Stimulated activated memory B cell treated with anti-CD40 and anti-IgM and Interleukin-4, amounts not matched to agents 10 μg/mL and 1 μg/mL and 100 μg/mL, for 72 hours (primary cell): ENCODE data around the gene MAGEB17.

Experiments used
- ATAC-seq: fragments of 150-1000 bp; cut with Tn5 transposase; 2 replicates; pipeline ENCODE4 v1.10.0; 2021
- H3K27ac Mint-ChIP-seq: one replicate; pipeline ENCODE4 v1.8.0; 2022; ENCODE audit warnings: mild to moderate bottlenecking, mixed read lengths
- H3K27me3 Mint-ChIP-seq: one replicate; pipeline ENCODE4 v1.8.0; 2022; ENCODE audit warnings: mixed read lengths
- H3K36me3 Mint-ChIP-seq: one replicate; pipeline ENCODE4 v1.8.0; 2022; ENCODE audit warnings: mixed read lengths
- H3K4me1 Mint-ChIP-seq: one replicate; pipeline ENCODE4 v1.8.0; 2022; ENCODE audit warnings: mixed read lengths
- H3K4me3 Mint-ChIP-seq: one replicate; pipeline ENCODE4 v1.8.0; 2022; ENCODE audit warnings: mild to moderate bottlenecking, moderate library complexity, mixed read lengths
- H3K9me3 Mint-ChIP-seq: one replicate; pipeline ENCODE4 v1.8.0; 2022; ENCODE audit warnings: mixed read lengths

MAGEB17 gene, protein sequence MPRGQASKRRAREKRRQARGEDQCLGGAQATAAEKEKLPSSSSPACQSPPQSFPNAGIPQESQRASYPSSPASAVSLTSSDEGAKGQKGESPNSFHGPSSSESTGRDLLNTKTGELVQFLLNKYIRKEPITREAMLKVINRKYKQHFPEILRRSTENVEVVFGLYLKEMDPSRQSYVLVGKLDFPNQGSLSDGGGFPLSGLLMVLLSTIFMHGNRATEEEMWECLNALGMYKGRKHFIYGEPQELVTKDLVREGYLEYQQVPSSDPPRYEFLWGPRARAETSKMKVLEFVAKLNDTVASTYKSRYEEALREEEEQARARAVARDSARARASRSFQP

DNA sequence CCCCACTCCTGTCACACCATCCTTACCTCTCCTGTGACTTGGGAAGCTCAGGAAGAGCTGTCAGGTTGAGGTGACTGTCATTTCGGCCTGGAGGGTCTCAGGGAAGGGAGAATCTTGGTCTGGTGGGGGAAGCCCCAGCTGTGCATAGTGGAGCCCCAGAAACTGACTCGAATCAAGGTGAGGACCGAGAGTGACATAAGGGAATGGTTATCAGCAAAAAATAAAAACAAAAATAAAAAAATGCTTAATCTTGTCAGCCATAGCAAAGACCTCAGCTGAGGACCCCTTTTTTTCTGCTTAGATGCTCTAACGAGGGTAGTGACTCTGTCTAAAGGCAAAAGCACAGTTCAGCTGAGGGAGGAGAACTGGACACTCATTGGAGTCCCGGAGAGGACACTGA is at the start of gene MAGEB17:
MAGEB17 (plus strand) TSS at position 301 of the 400 bp plus-strand sequence. CDS start 2,902 bp downstream, outside the sequence.
- H3K4me3 Mint-ChIP-seq = no peak within 1 kb of the TSS
- peaks cover 23% of the 10 kb centered on the region for H3K27me3 Mint-ChIP-seq
- no peaks in the 10 kb centered on the region for H3K9me3 Mint-ChIP-seq
- no peak within 1 kb of the TSS for H3K27ac Mint-ChIP-seq
- no peak for ATAC-seq
- no peaks in the 10 kb centered on the region for H3K4me1 Mint-ChIP-seq
- no peaks in the 10 kb centered on the region for H3K36me3 Mint-ChIP-seq

DNA sequence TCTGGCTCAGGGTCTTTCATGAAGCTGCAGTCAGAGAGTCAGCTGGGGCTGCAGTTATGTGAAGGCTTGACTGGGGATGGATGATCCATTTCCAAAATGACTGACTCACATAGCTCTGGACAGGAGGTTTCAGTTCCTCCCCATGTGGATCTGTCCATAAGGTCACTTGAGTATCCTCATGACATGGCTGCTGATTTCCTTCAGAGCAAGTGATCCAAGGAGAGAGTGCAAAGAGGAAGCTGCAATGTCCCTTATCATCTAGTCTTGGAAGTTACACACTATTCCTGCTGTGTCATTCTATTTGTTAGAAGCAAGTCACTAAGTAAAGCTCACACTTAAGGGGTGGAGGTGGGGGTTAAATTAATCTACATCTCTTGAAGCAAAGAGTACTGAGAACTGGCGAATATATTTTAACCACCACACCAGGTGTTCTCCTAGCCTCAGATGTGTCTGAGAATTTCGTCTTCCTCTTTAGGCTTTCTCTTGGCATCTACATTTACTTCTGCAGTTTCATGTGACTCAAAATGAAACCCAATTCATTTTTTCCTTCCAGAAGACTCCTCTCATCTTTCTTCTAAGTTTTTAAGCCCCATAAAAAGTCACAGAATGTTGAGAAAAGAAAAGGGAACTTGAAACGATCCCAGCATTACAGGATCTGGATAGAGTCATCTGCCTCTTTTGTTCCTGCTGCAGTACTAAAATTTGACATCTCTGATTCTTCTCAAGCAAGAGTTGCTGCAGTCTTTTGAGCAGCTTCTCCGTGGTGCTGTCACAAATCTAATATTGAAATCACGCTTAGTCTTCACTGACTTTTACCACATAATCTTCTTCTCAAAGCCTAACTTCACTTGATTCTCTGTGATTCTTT is 47.7 kb upstream of the MAGEB17 start:
- no peaks in the 10 kb centered on the region for H3K27me3 Mint-ChIP-seq
- ATAC-seq = peak; percentile 94
- peaks cover 29% of the 10 kb centered on the region for H3K4me1 Mint-ChIP-seq
- peak overlapping the region; percentile 72 for H3K27ac Mint-ChIP-seq
- no peaks in the 10 kb centered on the region for H3K36me3 Mint-ChIP-seq
- peak overlapping the region; percentile 17 for H3K4me3 Mint-ChIP-seq
- peaks cover 4% of the 10 kb centered on the region for H3K9me3 Mint-ChIP-seq

DNA sequence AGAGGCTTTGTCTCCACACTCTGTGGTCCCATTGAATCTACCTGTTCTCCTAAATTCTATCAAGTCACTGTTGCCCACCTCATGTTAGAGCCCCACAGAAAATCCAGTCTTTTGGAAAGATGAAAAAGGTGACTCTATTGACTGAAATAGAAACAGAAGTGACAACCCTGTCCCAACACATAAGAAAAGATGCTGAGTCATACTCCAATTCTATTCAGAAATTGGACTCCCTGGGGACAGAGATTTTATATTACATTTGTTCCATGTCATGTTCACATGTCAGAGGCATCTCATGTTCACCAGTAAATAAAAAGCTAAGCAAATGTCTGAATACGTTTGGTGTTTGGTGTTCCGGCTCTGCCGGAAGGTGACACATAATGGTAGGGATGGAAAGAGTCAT is 46.9 kb upstream of the MAGEB17 start:
- no peak overlapping the region for H3K4me3 Mint-ChIP-seq

DNA sequence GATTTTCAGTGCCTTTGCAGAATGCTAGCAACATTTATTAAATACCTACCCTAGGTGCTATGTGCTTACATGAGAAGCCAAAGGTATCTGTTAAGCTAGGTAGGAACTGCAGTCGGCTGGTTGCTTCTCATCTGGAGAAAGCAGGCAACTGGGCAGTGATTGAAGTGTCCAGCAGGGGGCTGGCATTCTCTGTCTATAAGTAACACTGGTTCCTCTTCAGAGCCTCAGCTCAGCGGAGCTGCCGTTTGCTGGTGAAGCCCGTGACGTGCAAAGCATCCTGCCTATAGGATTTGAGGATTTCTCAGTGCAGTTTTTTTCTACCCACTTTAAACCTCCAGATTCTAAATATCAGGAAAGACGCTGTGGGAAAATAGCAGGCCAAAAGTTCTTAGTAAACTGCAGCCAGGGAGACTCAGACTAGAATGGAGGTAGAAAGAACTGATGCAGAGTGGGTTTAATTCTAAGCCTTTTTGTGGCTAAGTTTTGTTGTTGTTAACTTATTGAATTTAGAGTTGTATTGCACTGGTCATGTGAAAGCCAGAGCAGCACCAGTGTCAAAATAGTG is 44.0 kb upstream of the MAGEB17 start, which contains the start of gene GRPR:
GRPR (plus strand) TSS at position 344 of the 565 bp plus-strand sequence. CDS start 389 bp downstream, outside the sequence.
- Mint-ChIP-seq H3K27ac (no peak within 1 kb of the TSS), H3K4me1 (peaks cover 24% of the 10 kb centered on the region), H3K27me3 (no peaks in the 10 kb centered on the region), H3K4me3 (no peak within 1 kb of the TSS), H3K36me3 (no peaks in the 10 kb centered on the region), H3K9me3 (peaks cover 4% of the 10 kb centered on the region)
- ATAC-seq = peak; percentile 90

More for the DNA sequence above, 46.9 kb upstream of the MAGEB17 start:
- peaks cover 24% of the 10 kb centered on the region for H3K4me1 Mint-ChIP-seq
- H3K27me3 Mint-ChIP-seq = no peaks in the 10 kb centered on the region
- peaks cover 4% of the 10 kb centered on the region for H3K9me3 Mint-ChIP-seq
- H3K27ac Mint-ChIP-seq = peak overlapping the region; percentile 72
- no peaks in the 10 kb centered on the region for H3K36me3 Mint-ChIP-seq
- ATAC-seq = no peak

DNA sequence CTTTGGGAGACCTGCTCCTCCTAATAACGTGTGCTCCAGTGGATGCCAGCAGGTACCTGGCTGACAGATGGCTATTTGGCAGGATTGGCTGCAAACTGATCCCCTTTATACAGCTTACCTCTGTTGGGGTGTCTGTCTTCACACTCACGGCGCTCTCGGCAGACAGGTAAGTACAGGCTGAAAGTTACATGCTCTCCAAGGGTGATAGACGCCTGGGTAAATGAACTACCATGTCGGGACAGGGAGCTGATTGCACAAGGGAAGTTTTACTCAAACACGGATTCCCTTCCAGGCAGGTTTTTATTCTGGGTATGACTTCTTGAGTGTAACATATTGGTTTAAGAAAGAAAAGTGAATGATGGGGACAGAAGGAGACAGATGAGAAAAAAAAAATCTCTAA is 43.1 kb upstream of the MAGEB17 start:
- no peak overlapping the region for H3K27ac Mint-ChIP-seq
- no peak overlapping the region for H3K4me3 Mint-ChIP-seq
- H3K36me3 Mint-ChIP-seq = no peaks in the 10 kb centered on the region
- peaks cover 19% of the 10 kb centered on the region for H3K4me1 Mint-ChIP-seq
- ATAC-seq = no peak
- peaks cover under 1% of the 10 kb centered on the region for H3K9me3 Mint-ChIP-seq
- no peaks in the 10 kb centered on the region for H3K27me3 Mint-ChIP-seq

DNA sequence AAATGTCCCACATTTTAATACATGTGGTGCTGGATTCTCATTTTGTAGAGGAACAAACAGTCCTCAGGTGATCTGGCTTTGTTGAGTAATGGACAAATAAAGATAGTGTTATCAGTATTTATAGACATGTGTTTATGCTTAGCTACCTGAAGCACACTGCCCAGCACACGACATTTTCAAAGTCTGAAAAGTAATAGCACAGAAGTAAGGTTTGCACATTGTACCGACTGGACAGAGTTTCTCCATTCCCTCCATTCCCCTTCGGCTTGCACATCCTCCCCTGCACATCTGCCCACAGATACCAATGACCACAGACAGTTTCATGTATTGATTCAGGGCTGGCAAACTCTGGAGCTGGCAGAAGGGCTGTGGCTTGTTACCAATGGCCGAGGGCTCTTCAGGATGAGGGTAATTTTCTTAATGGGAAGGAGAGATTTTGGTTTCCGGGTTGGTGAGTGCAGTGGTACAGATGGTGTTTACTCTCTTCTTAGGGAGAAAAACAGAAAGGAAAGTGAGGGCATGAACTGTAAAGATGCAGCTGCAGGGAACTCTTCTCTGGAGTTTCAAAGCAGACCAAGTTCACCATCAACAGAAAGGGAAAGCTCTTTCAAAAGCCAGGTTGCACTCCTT is 41.6 kb upstream of the MAGEB17 start:
- no peaks in the 10 kb centered on the region for H3K9me3 Mint-ChIP-seq
- no peaks in the 10 kb centered on the region for H3K27me3 Mint-ChIP-seq
- H3K4me1 Mint-ChIP-seq = peaks cover 6% of the 10 kb centered on the region
- no peaks in the 10 kb centered on the region for H3K36me3 Mint-ChIP-seq
- no peak overlapping the region for H3K27ac Mint-ChIP-seq
- no peak for ATAC-seq
- no peak overlapping the region for H3K4me3 Mint-ChIP-seq

DNA sequence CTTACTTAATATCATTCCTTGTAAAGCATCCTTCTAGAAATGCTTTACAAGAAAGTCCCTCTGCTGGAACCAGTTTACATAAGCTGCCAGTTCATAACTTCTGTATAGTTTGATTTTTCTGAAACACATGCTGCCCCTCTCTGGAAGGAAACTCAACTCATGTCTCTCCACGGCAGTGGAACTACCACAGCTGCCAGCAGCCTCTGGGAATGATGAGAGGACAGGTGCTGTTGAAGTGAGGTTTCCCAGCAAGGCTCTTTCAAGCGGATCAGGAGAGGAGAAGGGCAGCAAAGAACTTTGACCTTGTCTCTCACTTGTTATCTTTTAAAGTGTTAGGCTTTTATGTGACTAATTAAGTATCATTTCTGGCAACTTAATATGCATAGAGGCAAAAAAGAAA is 36.6 kb upstream of the MAGEB17 start:
- H3K4me1 Mint-ChIP-seq = no peaks in the 10 kb centered on the region
- no peak overlapping the region for H3K4me3 Mint-ChIP-seq

DNA sequence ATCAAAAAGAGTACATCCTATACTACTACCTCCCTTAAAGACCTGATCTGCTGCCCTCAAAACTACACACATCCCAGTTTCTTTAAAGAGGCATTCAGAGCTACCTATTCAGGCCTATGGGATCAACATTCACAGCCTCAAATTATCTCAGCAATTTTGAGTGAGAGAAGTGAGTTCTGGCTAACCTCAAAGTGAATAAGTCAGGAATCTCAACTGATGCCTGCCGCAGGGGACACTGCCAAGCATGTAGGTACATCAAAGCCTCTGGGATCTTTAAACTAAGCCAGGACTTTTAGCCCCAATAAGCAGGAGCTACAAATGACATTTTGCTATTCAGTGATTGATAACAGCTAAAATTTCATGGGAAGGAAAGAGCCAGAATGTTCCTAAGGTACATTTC is 32.3 kb upstream of the MAGEB17 start:
- Mint-ChIP-seq H3K4me1 (peaks cover 13% of the 10 kb centered on the region), H3K27ac (no peak overlapping the region), H3K9me3 (no peaks in the 10 kb centered on the region), H3K27me3 (peaks cover 8% of the 10 kb centered on the region), H3K36me3 (no peaks in the 10 kb centered on the region), H3K4me3 (no peak overlapping the region)
- no peak for ATAC-seq

More for the DNA sequence above, 36.6 kb upstream of the MAGEB17 start:
- Mint-ChIP-seq H3K9me3 (no peaks in the 10 kb centered on the region), H3K36me3 (no peaks in the 10 kb centered on the region), H3K27me3 (peaks cover 8% of the 10 kb centered on the region), H3K27ac (no peak overlapping the region)
- no peak for ATAC-seq

DNA sequence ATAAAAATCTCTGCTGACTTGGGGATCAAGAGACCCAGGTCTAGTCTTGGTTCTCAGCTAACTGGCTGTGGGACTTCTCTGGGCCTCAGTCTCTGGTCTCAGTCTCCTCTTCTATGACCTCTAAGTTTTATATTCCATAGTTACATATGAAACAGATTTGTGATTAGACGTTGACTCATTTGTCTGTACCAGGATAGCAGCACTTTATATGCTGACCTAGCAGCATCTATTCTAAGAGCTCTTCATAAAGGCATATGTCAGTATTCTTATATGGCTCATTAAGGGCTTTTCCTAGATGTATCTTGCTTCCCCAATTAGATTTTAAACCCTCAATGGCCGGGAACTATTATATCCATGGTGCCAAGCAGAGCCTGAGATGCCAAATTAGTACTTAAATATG is 31.2 kb upstream of the MAGEB17 start:
- H3K4me1 Mint-ChIP-seq = peaks cover 13% of the 10 kb centered on the region
- H3K4me3 Mint-ChIP-seq = no peak overlapping the region
- no peaks in the 10 kb centered on the region for H3K36me3 Mint-ChIP-seq
- H3K9me3 Mint-ChIP-seq = no peaks in the 10 kb centered on the region
- ATAC-seq = no peak
- H3K27ac Mint-ChIP-seq = no peak overlapping the region
- H3K27me3 Mint-ChIP-seq = peaks cover 8% of the 10 kb centered on the region

DNA sequence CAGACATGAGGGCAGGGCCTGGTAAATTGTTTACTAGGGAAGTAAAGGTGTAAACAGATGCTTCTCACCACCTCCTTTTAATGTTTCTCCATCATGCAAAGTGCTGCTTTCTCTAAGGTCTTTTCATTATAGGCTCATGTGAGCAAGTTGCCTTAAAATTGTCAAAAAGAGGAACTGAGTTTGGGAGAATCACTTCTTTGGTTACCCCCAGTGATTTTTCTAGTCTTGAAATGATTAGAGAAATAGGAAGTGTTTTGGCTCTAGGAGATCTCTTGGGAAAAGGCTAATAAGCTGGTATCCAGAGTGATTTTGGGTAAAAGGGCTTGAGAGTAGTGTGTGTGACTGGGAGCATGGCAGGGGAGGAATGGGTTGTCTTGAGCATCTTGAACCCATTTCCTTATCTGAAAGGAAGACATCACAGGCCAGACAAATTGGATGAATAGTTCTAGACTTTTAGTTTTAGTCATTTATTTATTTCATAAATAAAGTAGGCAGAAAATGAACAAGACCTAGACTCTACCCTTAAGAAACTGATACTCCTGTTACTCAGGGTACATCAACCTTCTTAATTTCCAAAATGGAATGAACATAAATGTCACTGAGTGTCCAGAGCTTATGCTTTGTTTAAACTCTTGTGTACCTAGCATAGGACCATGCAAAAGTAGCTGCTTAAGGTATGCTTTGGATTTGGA is 29.7 kb upstream of the MAGEB17 start:
- H3K27ac Mint-ChIP-seq = no peak overlapping the region
- peaks cover 13% of the 10 kb centered on the region for H3K4me1 Mint-ChIP-seq
- no peaks in the 10 kb centered on the region for H3K36me3 Mint-ChIP-seq
- peaks cover 10% of the 10 kb centered on the region for H3K27me3 Mint-ChIP-seq
- peak; percentile 72 for ATAC-seq
- H3K9me3 Mint-ChIP-seq = no peaks in the 10 kb centered on the region
- H3K4me3 Mint-ChIP-seq = no peak overlapping the region

DNA sequence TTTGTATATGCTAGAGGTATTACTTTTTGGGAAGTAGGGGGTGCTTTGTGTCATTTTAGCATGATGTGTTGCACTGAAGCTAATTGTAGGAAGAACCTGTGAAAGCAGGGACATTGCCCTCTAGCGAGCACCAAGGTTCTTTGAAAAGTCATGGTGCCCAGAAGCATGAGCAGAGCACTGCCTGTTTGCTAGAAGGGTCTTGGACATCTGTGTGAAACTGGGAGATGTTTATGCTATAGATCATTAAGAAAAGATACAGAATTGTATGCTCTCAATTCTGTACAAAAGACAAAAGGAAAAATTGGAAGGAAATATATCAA is 29.2 kb upstream of the MAGEB17 start:
- no peak overlapping the region for H3K27ac Mint-ChIP-seq
- no peaks in the 10 kb centered on the region for H3K36me3 Mint-ChIP-seq
- no peak for ATAC-seq
- no peak overlapping the region for H3K4me3 Mint-ChIP-seq
- H3K27me3 Mint-ChIP-seq = peaks cover 15% of the 10 kb centered on the region
- H3K9me3 Mint-ChIP-seq = no peaks in the 10 kb centered on the region
- peaks cover 13% of the 10 kb centered on the region for H3K4me1 Mint-ChIP-seq

DNA sequence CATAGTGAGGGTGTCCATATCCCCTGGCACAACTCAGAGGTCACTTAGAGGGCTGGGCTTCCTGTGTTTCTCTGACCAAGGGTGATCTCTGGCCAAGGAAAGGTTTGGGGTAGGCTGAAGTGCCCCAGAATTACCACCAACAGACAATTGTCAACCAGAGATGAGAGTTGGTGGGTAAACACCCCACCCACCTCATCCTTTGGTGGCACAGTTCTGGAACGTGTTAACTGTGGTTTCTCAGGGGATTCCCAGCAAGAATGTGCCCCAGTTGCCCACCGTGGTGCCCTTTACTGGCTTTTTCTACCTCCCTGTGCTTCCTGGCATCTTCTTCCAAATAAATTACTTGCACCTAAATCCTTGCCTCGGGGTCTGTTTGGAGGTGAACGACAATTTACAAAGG is 26.8 kb upstream of the MAGEB17 start:
- Mint-ChIP-seq H3K9me3 (peaks cover 4% of the 10 kb centered on the region), H3K4me3 (no peak overlapping the region), H3K27ac (no peak overlapping the region), H3K4me1 (peaks cover 13% of the 10 kb centered on the region), H3K36me3 (no peaks in the 10 kb centered on the region), H3K27me3 (peaks cover 13% of the 10 kb centered on the region)
- ATAC-seq = no peak

DNA sequence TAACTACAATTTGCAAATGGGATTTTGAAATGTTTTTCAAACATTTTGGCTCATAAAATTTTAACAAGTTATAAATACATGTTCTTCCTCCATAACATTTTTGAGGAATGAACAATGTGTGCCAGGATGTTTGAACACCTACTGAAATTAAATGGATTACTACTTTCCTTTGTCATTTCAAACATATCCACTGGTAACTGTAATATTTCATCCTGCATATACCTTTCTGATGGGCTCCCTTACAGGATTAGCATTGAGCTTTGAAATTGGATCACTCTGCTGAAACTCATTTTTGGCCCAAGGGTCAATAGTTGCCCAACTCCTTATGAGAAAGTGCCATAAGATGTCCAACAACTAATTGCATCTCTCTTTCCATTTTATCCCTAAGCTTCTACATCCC is 26.3 kb upstream of the MAGEB17 start:
- Mint-ChIP-seq H3K4me1 (peaks cover 13% of the 10 kb centered on the region), H3K9me3 (peaks cover 4% of the 10 kb centered on the region), H3K4me3 (no peak overlapping the region), H3K27me3 (peaks cover 13% of the 10 kb centered on the region), H3K27ac (no peak overlapping the region), H3K36me3 (no peaks in the 10 kb centered on the region)
- ATAC-seq = no peak

DNA sequence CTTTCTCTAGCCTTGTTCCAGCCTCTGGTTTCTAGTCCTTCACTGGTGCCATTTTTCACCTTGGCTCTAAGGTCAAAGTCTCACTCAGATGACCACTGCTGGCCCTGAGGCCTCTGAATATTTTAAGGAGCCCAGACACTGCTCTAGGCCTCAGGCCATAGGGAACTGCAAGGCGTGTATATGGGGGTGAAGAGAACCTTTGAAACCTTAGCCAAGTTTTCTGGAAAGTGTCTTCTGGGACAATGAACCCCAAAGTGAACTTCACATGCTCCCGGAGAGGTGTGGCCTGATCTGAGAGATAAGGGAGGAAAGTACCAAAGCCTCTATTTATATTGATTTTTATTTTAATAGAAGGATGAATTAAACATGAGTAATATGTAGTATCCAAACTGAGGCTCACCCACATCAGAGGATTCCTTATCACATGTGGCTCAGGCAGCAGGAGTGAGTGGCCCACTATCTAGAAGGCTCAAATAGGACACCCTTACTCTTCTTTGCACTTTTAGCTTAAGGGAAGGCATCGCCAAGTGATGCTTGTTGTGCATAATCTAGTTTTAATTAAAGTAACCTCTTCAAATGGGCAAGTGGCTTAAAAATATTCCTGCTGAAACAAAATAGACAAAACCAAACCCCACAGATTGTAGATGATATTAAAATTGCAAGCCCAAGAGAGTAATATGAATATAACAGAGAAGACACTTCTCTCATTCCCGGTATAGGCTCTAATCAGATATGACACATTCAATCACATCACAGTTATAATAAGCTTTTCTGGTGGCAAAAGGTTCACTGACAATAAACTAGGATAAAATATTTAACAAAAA is 25.6 kb upstream of the MAGEB17 start:
- Mint-ChIP-seq H3K36me3 (no peaks in the 10 kb centered on the region), H3K4me3 (no peak overlapping the region), H3K4me1 (peaks cover 13% of the 10 kb centered on the region), H3K27ac (no peak overlapping the region), H3K9me3 (peaks cover 4% of the 10 kb centered on the region), H3K27me3 (peaks cover 13% of the 10 kb centered on the region)
- ATAC-seq = no peak
